ENCODE data around the gene CD200R1. TPM values are rescaled to one million over a fixed set of nuclear protein-coding genes. Genes with fewer than 3 reads are reported as not detected.
A peak's percentile ranks its signal among the peaks of the same experiment; 100 is the strongest.

The CD200R1 gene
- total and polyA plus RNA-seq, 2 of the 13 experiments (the other 11 are each of a cell fraction or from before 2014, with no cell fraction given), result 0.04 TPM; not detected in 1

DNA sequence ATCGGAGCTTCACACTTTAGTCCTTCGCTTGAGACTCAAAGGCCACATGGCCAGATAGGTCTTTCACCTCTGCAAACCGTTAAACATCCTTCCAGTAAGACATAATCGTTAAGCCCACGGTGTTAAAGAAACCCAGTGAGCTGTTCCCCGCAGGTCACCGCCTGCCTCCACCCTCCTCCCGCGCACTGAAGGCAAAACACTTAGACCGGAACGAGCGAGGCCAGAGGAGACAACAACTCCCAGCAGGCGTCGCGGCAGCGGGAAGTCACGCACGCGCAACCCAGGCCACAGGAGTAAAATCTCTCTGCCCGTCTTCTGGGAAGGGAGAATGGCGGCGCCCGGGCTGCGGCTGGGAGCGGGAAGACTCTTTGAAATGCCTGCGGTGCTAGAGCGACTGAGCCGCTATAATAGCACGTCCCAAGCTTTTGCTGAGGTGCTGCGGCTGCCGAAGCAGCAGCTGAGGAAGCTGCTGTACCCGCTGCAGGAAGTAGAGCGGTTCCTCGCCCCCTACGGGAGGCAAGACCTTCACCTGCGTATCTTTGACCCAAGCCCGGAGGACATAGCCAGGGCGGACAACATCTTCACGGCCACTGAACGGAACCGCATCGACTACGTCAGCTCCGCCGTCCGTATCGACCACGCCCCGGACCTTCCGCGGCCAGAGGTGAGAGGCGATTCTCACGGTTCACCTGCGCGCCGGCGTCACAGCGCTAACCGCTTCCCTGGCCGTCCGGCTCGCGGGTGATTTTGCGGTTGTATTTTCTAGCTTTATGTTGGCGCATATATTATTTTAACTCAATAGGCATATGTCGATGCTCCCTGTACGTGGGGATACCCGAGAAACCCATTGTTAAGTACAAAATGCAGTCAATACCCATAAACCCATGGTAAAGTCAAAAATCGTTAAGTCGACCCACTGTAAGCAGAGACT, 16.0 kb upstream of the CD200R1 start, which contains the start of gene GTPBP8 (continued):
- TF ChIP-seq MIER2 (CRISPR knock-in tag; IDR thresholded peaks at IDR 0.05), result 0 out of 2 replicates have a peak, but pooled peaks have one; percentile 19
- TF ChIP-seq, protein P1, sequence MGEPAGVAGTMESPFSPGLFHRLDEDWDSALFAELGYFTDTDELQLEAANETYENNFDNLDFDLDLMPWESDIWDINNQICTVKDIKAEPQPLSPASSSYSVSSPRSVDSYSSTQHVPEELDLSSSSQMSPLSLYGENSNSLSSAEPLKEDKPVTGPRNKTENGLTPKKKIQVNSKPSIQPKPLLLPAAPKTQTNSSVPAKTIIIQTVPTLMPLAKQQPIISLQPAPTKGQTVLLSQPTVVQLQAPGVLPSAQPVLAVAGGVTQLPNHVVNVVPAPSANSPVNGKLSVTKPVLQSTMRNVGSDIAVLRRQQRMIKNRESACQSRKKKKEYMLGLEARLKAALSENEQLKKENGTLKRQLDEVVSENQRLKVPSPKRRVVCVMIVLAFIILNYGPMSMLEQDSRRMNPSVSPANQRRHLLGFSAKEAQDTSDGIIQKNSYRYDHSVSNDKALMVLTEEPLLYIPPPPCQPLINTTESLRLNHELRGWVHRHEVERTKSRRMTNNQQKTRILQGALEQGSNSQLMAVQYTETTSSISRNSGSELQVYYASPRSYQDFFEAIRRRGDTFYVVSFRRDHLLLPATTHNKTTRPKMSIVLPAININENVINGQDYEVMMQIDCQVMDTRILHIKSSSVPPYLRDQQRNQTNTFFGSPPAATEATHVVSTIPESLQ (CRISPR knock-in tag; conservative IDR thresholded peaks at IDR 0.05), result no peak
- no peak for TF ChIP-seq ZNF713 (CRISPR knock-in tag; IDR thresholded peaks at IDR 0.05)
- TF ChIP-seq, protein P2, sequence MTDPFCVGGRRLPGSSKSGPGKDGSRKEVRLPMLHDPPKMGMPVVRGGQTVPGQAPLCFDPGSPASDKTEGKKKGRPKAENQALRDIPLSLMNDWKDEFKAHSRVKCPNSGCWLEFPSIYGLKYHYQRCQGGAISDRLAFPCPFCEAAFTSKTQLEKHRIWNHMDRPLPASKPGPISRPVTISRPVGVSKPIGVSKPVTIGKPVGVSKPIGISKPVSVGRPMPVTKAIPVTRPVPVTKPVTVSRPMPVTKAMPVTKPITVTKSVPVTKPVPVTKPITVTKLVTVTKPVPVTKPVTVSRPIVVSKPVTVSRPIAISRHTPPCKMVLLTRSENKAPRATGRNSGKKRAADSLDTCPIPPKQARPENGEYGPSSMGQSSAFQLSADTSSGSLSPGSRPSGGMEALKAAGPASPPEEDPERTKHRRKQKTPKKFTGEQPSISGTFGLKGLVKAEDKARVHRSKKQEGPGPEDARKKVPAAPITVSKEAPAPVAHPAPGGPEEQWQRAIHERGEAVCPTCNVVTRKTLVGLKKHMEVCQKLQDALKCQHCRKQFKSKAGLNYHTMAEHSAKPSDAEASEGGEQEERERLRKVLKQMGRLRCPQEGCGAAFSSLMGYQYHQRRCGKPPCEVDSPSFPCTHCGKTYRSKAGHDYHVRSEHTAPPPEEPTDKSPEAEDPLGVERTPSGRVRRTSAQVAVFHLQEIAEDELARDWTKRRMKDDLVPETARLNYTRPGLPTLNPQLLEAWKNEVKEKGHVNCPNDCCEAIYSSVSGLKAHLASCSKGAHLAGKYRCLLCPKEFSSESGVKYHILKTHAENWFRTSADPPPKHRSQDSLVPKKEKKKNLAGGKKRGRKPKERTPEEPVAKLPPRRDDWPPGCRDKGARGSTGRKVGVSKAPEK (CRISPR knock-in tag; IDR thresholded peaks at IDR 0.05; ENCODE audit: borderline replicate concordance), result no peak
- TF ChIP-seq, protein P3, sequence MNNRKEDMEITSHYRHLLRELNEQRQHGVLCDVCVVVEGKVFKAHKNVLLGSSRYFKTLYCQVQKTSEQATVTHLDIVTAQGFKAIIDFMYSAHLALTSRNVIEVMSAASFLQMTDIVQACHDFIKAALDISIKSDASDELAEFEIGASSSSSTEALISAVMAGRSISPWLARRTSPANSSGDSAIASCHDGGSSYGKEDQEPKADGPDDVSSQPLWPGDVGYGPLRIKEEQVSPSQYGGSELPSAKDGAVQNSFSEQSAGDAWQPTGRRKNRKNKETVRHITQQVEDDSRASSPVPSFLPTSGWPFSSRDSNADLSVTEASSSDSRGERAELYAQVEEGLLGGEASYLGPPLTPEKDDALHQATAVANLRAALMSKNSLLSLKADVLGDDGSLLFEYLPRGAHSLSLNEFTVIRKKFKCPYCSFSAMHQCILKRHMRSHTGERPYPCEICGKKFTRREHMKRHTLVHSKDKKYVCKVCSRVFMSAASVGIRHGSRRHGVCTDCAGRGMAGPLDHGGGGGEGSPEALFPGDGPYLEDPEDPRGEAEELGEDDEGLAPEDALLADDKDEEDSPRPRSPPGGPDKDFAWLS (CRISPR knock-in tag; IDR thresholded peaks at IDR 0.05; ENCODE audit: borderline replicate concordance), result no peak
- TF ChIP-seq FOXM1 (CRISPR knock-in tag; IDR thresholded peaks at IDR 0.05), result 0 out of 2 replicates have a peak, but pooled peaks have one; percentile 29
- TF ChIP-seq, protein P4, sequence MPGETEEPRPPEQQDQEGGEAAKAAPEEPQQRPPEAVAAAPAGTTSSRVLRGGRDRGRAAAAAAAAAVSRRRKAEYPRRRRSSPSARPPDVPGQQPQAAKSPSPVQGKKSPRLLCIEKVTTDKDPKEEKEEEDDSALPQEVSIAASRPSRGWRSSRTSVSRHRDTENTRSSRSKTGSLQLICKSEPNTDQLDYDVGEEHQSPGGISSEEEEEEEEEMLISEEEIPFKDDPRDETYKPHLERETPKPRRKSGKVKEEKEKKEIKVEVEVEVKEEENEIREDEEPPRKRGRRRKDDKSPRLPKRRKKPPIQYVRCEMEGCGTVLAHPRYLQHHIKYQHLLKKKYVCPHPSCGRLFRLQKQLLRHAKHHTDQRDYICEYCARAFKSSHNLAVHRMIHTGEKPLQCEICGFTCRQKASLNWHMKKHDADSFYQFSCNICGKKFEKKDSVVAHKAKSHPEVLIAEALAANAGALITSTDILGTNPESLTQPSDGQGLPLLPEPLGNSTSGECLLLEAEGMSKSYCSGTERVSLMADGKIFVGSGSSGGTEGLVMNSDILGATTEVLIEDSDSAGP (CRISPR knock-in tag; IDR thresholded peaks at IDR 0.05; ENCODE audit: borderline replicate concordance), result peak; percentile 88; the same call in 1 of the 2 replicates
- peak; percentile 77 for TF ChIP-seq ZNF605 (CRISPR knock-in tag; IDR thresholded peaks at IDR 0.05)
- TF ChIP-seq TRIM24 (CRISPR knock-in tag; IDR thresholded peaks at IDR 0.05), result no peak
- TF ChIP-seq, protein P5, sequence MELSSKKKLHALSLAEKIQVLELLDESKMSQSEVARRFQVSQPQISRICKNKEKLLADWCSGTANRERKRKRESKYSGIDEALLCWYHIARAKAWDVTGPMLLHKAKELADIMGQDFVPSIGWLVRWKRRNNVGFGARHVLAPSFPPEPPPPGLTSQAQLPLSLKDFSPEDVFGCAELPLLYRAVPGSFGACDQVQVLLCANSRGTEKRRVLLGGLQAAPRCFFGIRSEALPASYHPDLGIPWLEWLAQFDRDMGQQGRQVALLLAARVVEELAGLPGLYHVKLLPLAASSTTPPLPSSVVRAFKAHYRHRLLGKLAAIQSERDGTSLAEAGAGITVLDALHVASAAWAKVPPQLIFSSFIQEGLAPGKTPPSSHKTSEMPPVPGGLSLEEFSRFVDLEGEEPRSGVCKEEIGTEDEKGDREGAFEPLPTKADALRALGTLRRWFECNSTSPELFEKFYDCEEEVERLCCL (CRISPR knock-in tag; IDR thresholded peaks at IDR 0.05; ENCODE audit: borderline replicate concordance), result no peak
- TF ChIP-seq ZNF772 (CRISPR knock-in tag; IDR thresholded peaks at IDR 0.05), result 0 out of 2 replicates have a peak, but pooled peaks have one; percentile 54
- TF ChIP-seq ZNF234 (CRISPR knock-in tag; conservative IDR thresholded peaks at IDR 0.05), result no peak
- TF ChIP-seq ZNF510 (CRISPR knock-in tag; IDR thresholded peaks at IDR 0.05; ENCODE audit: low read depth), result peak; percentile 84; the same call in 1 of the 2 replicates
- TF ChIP-seq ETV6 (CRISPR knock-in tag; conservative IDR thresholded peaks at IDR 0.05), result peak; percentile 39; the same call in 1 of the 2 replicates
- TF ChIP-seq, protein P6, sequence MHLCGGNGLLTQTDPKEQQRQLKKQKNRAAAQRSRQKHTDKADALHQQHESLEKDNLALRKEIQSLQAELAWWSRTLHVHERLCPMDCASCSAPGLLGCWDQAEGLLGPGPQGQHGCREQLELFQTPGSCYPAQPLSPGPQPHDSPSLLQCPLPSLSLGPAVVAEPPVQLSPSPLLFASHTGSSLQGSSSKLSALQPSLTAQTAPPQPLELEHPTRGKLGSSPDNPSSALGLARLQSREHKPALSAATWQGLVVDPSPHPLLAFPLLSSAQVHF (CRISPR knock-in tag; IDR thresholded peaks at IDR 0.05), result no peak
- TF ChIP-seq NRL (CRISPR knock-in tag; IDR thresholded peaks at IDR 0.05; ENCODE audit: borderline replicate concordance), result peak; percentile 98
- peak; percentile 95 for TF ChIP-seq ZNF891 (CRISPR knock-in tag; IDR thresholded peaks at IDR 0.05)

All from HepG2 (cell line).